GM18867 (cell line): ENCODE measurements around the gene MAD1L1.

ENCODE experiments used
- ATAC-seq: cut with Tn5 transposase; IDR thresholded peaks from one replicate; pipeline ENCODE4 v1.9.1; 2021; ENCODE audit warnings: mild to moderate bottlenecking, moderate library complexity; ENCODE audit not compliant: unreplicated experiment

Gene MAD1L1

DNA sequence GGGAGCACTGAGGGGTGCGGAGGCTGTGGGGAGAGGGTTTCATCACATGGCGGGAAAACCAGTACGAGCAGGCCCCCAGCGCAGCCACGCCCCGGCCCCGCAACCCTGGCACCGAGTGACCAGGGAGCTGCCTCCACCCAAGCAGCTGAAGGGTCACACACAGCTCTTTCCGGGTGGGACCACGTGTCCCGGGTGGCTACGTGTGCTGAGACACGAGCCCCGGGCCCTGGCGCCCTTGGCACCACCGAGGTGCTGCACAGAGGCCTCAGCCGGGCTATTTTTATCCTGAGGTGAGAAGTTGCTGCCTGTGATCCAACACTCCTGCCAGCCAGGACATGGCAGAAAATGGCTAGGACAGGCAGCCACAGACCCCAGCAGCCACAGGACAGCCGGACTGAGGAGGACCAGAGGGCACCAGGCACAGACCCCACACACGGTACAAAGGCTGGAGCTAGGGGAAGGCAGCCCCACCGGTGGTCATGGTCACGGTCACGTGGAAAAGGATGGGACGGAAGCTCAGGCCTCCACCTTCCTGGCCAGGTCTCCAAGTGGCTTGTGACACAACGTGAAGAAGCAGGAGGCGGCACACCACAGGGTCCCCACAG, 223.7 kb downstream of the MAD1L1 start:
- ATAC-seq: no peak

DNA sequence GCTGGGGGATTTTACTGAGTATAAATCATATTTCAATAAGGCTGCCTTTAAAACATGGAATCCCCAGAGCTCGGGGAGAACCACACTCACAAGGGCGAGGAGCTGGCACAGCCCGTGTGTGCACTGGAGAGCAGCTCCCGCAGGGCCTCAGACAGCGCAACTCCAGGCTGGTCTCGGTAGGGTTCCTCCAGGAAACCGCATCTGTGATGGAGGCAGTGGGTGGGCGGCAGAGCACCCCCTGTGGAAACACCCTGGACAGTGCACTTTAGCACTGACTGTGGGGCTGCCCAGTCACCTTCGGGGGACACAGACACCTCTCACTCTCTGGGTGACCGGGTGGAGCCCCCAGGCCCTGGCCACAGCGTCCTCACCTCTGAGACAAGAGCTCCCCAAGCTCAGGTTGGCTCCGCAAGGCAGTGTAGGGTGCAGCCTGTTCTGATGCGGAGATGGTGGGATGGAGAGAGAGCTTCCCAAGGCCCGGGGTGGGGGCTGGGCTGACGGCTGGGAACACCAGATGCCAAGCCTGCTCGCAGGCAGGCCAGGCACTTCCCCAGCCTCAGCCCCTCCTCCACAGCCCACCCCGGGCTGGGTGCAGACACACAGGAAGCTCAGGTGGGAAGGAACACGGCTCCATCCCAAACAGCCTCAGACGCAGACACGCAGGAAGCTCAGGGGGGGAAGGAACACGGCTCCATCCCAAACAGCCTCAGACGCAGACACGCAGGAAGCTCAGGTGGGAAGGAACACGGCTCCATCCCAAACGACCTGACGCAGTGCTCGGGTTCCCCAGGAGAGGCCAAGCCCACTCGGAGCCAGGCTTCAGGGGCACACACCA, 224.4 kb downstream of the MAD1L1 start:
- no peak for ATAC-seq

DNA sequence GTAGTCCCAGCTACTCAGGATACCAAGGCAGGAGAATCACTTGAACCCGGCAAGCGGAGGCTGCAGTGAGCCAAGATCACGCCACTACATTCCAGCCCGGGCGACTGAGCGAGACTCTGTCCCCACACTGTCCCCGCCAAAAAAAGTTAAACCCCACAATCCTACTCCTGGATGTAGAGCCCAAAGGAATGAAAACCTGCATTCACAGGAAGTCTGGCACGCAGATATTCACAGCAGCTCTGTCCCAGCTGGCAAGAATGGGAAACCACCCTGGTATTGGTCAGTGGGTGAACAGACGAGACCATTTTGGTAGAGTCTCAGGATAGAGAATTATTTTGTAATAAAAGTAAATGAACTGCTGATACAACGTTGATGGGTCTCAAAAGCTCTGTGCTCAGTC, 225.2 kb downstream of the MAD1L1 start:
- no peak for ATAC-seq

DNA sequence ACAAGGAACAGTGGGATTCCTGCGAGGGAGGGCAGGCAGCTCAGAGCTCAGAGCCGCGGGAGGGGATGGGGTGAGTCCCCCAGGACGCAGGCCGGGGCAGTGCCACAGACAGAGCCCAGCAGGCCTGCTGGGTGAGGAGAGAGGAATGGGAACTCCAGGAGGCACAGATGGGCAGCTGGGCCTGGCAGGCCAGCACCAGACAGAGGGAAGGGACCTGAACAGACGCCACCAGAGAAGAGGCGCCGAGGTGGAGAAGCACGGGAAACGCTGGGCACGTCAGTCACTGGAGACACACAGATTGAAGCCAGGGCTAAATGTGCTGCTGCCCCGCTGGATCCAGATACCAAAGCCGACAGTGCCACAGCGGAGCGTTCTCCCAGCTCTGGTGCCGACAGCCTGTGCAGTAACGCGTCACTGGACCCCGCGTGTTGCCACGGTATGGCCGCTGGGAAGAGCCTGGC, 225.8 kb downstream of the MAD1L1 start:
- no peak for ATAC-seq

DNA sequence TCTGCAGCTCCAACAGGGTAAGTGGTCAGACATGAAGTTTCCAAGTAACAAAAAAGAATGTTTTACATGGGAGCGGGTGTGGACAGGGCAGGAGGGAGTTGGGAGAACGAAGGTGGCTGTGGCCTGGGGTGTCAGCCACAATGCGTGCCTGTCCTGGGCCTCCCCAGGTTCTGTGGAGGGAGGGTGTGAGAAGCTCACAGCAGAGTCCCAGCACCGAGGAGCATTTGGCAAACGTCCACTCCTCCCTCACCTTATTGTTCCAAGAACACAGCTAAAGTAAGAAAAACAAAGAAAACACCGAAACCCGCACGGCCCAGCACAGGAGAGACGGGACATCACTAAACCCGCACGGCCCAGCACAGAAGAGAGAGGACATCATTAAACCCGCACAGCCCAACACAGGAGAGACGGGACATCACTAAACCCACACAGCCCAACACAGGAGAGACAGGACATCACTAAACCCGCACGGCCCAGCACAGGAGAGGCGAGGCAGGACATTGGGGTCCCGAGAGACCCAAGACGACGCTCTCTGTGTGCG, 226.4 kb downstream of the MAD1L1 start:
- ATAC-seq: no peak

DNA sequence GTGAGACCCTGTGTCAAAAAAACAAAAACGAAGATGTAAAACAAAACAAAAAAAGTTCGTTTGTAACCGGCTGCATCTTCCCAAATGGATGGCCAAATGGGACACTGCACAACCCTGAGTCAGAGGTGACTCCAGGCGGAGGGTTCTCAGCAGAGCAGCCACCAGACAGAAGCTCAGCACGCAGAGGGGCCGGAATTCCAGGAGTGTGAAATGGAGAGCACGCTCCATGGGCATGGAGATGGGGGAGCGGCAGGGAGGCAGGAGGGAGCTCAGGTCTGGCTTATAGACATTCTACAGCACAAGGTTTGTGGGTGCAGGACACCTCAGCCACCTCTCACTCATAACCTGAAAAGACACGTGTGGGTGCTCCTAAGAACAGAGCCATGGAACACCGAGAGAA, 227.0 kb downstream of the MAD1L1 start:
- ATAC-seq: no peak

DNA sequence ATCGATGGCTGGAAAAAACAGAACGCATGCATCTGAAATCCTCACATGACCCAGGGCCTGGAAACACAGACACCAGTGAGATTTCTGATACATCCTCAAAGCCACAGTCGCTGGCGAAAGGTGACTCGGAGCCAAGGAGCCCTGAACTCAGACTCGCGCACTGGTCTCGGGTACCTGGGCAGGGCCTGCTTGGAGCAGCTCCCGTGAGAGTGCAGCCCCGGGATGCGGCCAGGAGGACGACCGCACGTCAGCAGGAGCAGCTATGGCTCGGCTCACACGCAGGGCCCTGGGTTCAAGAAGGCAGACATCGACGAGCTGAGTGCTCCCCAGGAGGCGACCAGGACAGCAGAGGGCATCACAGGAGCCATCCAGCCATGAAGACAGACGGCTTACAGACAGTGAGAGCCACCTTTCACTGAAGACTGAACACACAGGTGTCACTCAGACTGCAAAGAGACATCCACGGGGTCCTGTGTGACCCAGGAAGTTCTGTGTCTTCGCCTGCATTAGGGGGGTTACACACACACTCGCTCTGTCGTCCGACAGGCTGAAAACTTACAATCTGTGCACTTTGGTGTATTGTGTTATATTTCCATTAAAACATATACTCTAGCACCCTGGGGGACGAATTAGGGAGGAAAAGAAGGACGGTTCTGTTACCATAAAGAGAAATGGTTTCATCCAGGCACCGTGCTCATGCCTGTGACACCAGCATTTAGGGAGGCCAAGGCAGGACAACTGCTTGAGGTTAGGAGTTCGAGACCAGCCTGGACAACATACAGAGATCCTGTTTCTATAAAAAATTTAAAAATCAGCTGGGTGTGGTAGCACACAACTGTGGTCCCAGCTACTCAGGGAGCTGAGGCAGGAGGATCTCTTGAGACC, 227.7 kb downstream of the MAD1L1 start:
- no peak for ATAC-seq

DNA sequence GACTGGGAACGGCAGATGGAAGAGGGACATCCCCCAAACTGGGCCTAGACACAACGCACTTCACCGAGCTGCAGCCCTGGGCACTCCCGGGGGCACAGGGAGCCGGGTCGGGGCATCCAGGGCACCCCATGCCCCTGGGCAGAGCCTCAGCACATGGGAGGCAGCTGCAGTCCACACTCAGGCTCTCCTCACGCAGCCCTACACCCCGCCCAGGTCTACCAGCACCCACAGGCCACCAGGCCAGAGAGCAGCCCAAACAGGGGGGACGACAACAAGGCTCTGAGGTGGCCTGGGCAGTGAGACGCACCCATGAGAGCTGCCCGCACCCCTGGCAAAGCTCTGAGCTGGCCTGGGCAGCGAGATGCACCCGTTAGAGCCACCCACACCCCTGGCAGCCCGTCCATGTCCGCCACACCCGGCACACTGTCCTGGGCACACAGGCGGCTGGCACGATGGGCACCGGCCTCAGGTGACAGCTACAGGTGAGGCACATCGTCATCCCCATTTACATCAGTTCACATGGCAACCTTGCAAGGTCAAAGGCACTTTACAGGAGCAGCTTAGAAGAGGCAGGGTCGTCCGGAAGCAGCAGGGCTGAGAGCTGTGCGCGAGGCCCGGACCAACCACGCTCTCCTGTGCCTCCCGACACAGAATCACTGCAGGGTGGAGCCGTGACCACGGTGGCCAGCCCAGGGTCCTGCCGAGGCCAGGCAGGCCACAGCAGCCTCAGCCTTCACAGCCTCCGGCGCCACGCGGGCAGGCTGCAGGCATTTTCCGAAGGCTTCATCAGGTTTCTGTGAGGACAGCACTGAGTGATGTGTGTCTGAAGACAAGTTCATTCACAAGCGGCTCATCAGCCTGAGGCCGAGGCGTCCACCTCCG, 228.6 kb downstream of the MAD1L1 start:
- ATAC-seq: no peak

DNA sequence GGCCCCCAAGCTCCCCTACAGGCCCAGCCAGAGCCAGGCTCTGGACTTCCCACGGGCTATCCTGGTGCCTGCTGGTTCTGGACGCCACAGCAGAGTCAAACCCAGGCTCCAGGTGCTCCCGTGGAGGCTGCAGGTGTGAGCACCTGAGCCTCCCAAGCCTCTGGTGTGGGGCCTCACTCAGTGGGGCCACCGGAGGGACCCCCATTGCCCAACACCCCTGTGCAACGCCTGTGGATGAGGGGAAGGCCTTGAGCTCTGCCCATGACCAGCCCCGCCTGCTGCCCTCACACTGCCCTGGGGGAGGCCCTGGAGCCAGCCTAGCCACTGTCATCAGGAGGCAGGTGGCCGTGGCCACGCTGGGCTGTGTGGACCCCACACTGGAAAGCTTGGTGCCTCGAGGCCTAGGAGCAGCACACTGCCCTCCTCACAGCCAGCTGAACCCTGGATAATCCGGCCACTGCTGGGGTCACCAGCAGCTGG, 229.3 kb downstream of the MAD1L1 start:
- no peak for ATAC-seq

DNA sequence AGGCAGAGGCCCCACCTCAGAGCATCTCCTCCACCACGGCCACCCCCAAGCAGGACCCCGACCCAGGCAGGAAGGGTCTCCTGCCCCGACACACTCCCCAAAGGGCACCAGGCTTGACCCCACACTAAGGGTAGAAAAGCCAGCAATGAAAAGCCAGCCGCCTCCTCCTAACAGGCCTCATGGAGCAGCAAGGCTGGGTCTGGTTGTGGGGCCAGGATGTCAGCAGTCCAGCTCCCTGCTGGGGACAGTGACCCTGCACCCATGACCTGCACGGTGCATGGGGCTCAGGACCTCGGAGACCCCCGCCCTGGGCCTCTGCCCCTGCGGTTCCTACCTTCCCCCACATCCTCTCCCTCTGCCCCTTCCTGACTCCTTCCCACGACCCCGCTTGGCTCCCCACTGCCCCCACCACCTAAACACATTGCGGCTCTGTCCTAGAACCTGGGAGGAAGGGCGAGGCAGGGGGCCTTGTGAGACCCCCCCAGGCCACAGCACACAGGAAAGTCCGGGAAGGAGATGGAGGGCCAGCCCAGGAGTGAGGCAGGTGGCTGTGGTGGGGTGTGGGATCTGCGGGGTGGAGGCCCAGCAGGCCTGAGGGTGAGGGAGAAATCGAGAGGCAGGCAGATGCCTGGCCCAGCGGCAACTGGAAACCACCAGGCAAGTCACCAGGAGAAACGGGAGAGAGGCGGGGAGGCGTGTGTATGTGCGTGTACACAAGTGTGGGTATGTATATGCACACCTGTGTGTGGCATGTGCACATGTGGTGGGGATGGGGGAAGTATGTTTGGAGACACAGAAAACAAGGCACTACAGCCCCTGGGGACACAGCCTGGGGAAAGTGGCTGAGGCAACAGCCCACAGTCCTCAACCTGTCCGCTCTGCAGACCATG, 229.9 kb downstream of the MAD1L1 start:
- no peak for ATAC-seq

DNA sequence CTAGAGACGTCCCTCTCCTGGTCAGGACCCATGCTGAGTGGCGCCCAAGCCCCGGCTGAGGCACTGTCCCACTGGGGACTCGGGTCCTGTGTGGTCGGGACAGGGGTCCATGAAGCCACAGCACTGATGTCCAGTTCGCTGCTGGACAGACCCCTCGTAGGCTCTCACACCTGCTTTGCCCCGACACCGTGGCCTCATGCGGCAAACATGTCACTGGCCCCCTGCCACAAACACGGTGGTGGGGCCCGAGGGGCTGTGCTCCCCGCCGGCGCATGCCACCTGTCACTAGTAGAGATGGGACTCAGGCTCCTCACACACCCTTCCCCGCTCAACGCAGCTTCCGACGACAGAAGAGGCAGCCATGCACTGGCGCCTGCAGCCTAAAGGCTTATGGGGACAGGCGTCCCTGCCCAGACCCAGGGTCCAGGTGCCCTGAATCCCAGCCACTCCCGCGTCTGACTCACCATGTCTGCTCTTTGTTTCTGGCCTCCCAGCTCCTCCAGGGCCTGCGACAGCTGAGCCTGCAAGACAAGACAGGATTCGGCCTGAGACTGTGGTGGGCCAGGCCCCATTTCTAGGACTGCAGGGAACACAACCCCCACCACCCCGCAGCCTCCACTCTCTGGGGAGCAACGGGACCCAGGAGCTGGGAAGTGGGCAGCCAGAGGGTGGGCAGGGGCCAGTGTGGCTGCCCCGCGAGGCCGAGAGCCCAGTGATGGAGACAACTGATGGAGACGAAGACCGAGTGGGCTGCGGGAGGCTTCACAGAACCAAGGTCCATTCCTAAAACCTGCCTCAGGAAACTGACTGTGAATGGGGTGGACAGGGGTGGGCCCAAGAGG, 230.9 kb downstream of the MAD1L1 start:
- ATAC-seq: no peak

DNA sequence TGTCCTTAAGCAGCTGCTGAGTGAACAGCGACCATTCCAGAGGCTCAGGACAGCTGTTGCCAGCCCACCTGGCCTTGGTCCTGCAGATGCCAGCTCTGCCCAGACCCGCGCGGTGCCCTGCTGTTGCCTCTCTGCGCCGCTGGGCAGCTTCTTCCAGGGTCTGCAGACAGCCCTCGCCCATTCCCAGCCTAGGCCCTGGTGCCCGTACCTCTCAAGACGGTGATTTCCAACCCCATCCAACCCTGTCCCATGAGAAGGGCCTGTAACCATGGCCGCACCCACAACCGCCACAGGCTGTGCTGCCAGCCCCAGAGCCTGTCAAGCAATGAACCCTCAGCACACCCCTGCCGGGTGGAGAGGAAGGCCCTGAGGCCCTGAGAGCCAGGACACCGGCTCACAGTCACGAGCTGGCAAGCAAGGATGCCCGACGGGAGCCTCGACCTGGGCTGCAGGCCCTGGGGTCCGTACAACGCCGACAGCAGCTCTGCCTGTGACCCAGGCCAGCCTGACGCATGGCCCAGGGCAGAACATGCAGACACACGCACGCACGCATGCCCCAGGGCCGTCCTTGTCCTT, 231.9 kb downstream of the MAD1L1 start:
- ATAC-seq: no peak

DNA sequence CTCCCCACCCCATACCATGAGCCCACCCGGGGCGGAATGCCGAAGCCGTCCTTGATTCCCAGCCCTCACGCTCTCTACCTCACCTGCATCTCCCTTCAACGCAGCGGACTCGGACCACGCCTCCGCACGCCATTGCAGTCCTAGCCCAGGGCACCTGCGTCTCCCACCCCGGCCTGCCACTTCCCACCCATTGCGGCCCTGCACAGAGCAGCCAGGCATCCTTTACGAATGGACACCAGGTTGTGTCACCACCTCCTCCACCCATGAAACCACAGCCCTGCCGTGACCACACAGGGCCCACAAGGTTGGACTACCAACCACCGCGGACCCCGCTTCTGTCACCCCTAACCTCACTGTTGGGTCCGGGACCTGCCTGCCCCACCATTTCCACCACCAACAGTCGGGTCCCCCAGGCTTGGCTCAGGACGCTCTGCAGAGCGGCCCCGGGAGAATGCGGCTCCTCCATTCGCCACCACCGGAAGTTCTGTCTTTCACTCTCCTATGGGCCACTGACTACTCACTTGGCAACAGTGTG, 232.5 kb downstream of the MAD1L1 start:
- ATAC-seq: no peak

DNA sequence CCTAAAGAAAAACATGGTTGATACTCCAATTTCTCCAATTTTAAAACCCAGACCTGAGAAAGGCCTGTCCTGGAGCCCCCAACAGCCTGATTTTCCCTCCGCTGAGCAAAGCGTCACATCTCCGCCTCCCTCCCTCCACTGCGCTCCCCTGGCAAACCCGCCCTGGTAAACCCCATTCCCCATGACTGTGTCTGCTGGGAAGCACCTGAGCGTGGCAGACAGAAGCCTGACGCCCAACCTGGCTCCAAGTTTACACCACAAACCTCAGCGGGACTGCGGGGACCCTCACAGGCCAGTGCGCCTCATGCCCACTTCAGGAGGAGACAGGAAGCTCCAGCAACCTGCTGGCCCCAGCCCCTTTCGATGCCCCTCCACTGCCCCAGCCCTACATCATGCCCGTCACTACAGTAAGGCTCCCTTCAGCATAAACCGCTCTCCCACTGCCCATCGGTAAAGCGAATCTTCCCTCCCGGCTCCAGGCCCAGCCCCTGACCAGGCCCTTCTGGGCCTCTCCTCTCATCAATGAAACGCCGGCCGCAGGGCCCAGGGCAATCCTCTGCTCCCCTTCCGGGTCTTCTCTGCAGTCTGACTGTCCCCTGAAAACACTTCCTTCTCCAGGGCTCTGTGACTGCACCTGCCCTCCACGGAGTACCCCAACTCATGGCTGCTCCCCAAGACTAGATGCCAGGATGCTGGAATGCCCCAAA, 233.3 kb downstream of the MAD1L1 start:
- ATAC-seq: no peak

DNA sequence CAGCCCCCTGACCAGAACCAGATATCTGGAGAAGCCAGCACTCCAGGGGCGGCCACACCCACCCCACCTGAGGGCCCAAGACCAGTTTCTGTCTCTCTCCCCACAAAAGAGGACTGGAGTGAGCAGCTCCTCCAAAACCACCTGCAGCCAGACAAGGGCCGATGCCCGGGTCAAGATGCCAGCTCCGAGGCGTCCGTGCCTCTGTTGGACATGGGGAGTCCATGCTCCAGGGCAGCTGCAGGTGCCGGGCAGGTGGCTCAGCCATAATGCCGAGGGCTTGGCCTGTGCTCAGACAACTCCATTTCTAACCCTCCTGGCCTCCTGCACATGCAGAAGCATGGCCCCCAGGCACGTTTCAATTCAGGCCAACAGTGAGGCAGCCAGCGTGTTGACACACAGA, 234.6 kb downstream of the MAD1L1 start:
- no peak for ATAC-seq

DNA sequence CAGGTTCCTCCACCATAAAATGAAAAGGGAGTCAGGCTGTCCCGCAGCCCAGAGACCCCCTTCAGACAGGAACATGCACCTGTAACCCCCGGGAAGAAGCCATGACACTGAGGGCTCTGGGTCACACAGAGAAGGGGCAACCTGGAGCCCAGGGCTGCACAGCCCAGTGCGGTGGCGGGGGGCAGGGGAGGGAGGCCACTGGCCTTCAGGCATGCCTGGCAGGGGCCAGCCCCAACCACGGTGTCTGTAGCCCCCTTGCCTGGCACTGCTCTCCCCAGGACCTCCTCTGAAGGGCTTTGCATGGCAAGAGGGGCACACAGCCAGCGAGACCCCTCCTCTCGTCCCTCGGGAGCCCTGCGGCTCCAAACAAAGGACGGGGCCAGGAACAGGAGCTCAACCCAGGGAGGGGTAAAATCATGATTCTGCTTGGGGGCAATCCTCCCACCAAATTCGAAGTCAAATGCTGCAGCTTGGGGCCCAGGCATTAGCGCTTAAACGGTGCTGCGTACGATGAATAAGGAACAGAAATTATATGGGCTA, 235.1 kb downstream of the MAD1L1 start:
- ATAC-seq: no peak

DNA sequence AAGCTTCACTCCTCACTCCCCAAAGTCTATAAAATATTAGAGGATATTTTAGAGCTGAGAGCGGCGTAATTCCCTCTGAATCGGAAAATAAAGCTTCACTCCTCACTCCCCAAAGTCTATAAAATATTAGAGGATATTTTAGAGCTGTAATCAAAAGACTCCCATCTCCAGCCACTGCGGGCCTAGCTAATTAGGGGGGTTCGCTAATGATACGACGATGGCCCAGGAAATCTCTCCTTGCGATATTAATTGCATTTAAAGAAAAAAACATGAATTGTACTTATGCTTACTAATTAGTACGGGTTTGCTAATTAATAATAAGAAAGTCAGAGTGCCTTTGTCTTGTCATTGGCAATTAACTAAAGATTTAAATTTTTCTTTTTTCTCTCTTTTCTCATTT, 235.9 kb downstream of the MAD1L1 start:
- ATAC-seq: no peak
